NCI-H1092 treated with DMSO at 0.1 percent for 48 hours (cell line): ENCODE results near the gene LRWD1.
"Not testable (repeated sequence)": the region's sequence is repeated elsewhere in the genome, so short reads cannot be mapped to it uniquely, and the experiment has no call there.

Experiments
- DNase-seq: peaks from one replicate; lab custom pipeline; 2025; lab: John Stamatoyannopoulos, UW

Gene LRWD1

DNA sequence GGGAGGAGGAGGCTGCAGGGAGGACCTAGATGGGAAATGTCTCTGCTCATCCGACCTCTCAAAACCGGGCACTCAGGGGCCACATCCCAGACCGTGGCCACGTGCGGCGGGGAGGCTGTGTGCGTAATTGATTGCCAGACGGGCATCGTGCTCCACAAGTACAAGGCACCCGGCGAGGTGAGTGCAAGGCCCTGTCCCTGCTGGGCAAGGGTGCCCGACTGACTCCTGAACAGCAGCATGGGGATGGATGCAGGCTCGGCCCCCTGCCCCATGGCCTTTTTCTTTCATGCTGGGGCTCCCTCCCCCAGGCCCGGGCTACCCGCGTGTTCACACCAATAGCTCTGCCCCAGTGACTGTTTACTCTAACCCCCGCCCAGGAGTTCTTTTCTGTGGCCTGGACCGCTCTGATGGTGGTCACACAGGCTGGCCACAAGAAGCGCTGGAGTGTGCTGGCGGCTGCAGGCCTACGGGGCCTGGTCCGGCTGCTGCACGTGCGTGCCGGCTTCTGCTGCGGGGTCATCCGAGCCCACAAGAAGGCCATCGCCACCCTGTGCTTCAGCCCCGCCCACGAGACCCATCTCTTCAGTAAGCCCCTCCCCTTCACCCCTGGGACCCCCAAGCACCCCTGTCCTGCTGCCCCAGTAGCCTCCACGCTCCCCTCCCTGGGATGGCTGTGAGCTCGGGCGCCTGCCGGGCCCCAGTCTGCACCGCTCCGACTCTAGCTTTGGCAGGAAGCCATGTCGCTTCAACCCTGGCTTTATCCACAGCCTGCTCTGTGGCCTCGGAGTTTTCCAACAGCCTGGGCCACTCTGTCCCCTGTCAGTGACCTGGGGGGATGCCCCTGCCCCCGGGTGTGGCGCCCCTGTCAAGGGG, 3.9 kb downstream of the LRWD1 start:
- no peak for DNase-seq

DNA sequence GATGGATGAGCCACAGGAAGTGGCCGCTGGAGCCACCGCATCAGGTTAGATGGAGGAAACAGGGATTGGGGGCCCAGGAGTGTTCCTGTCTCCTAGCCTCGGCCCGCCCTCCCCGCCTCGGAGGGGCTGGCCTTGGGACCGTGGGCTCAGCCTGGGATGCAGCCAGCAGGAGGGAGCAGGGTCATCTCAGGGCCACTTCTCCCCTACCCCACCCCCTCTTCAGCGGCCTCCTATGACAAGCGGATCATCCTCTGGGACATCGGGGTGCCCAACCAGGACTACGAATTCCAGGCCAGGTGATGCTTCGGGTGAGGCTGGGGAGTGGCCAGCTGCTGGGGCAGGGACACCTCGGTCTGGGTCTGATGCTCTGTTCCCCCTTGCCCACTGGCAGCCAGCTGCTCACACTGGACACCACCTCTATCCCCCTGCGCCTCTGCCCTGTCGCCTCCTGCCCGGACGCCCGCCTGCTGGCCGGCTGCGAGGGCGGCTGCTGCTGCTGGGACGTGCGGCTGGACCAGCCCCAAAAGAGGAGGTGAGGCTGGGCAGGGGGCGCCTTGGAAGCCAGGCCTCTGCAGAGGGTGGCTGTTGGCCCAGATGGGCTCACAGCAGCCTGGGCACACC, 4.7 kb downstream of the LRWD1 start:
- DNase-seq, result no peak

DNA sequence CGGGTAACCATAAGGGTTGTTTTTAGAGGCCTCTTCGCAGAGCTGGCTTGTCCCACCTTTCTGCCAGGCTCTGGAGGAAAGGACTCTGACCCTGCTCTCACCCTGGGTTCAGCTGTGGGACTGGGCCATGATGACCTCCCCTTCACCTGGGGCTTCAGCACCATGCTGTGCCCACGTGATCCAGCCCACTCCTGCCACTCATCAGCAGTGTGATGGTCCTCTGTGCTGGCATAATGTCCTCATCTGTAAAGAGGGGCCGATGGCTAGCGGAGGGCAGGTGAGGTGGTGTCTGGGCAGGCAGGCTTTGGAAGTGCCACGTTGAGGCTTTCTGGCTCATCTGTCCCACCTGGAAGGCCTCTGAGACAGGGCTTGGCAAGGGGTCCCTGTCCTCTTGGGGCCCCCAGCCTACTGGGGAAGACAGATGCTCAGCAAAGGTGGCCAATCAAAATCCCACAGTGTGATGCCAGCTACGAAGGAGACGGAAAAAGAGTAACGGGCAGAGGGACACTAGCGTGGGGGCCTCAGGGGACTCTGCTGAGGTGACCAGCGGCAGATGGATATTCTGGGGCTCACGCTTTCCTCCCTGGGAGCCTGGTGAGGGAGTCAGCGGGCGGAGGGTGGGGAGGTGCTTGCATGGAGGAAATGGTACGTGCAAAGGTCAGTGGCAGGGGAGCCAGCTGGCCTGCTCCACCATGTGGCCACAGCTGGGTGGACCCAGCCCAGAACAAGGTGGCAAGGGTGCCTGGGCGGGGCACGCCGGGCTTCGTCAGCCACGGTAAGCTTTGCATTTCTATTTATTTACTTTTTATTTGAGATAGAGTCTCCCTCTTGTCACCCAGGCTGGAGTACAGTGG, 5.4 kb downstream of the LRWD1 start:
- no peak for DNase-seq

DNA sequence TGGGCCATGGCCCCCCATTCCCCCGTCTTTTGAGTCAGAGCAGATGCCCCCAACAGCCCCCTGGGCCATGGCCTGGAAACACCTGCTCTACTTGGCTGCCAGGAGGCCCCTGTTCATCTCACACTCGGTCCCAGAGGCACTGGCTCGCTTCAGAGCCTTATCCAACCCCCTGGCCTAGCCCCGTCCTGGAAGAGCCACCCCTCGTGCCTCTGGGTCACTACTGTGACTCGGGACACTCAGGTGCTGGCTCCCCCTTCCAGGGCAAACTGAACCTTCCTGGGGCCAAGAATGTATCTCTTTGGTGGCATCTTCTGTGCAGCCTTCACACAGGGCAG, 7.0 kb downstream of the LRWD1 start:
- DNase-seq, result no peak

DNA sequence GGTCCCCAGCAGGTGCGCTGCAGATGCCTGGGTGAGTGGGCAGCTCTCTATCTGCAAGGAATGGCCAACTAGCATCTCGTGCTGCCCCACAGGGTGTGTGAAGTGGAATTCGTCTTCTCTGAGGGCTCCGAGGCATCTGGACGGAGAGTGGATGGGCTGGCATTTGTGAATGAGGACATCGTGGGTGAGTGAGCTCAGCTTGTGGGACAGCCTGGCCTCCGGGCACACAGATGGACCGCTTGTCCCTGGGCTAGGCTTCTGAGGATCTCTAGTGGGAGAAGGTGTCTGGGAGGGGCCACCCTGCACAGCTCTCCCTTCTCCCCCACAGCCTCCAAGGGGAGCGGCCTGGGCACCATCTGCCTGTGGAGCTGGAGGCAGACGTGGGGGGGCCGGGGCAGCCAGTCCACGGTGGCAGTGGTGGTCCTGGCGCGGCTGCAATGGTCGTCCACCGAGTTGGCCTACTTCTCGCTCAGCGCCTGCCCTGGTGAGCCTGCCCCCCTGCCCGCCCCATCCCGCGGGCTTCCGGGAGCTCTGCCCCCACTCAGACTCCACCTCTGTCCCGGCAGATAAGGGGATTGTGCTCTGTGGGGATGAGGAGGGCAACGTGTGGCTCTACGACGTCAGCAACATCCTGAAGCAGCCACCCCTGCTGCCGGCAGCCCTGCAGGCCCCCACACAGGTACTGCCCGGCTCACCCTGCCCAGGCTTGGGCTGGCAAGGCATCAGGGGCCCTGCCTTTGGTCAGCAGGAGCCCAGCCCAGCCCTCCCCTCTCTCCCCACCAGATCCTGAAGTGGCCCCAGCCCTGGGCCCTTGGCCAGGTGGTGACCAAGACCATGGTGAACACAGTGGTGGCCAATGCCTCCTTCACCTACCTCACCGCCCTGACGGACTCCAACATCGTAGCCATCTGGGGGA, 7.6 kb downstream of the LRWD1 start:
- no peak for DNase-seq

DNA sequence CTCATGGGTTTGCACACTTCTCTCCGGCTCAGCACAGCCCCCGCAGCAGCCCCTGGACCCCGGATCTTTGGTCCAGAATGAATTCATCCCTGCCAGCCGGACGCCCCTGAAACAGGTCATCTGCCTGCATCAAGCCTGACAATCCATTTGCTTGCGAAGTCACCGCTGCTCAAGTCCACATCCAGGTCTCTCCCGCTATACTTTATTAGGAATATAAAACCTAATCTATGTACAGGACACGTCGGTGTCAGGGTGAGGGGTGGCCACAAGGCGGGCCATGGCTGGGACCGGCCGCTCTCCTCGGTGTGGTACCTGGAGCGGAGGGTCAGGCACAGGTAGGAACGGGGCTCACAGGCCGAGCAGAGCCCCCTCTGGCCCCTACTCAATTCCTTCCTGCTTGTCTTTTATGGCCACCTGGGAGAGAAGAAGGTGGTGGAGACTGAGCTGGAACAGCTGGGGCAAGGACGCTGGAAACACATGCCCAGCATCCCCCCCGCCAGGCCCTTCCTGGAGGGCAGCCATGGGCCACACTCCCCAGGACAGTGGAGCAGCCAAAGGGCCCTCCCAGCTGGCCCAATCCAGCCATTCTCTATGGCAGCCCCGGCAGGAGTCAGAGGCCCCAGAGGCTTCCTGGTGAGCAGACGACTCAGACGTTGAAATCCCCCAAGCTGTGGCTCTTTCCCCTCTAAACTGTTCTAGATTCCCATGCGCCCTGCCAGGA, 8.6 kb downstream of the LRWD1 start:
- DNase-seq, result no peak

DNA sequence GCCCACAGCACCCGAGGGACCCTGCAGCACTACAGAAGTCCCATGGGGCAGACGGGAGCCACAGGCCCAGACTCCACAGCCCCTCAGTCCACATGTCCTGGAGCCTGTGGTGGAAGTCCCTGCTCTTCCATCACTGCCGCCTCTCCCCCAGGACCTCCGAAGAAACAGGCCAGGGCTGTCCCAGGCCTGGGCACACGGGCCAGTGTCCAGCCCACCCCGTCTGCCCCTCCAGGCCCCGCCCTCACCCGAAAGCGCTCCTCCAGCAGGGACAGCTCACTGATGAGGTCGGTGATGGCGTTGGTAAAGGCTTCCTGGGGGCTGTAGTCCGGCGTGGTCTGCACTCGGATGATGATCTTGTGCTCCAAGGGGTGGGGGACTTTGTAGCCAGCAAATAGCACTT, 9.3 kb downstream of the LRWD1 start:
- not testable (repeated sequence) for DNase-seq

DNA sequence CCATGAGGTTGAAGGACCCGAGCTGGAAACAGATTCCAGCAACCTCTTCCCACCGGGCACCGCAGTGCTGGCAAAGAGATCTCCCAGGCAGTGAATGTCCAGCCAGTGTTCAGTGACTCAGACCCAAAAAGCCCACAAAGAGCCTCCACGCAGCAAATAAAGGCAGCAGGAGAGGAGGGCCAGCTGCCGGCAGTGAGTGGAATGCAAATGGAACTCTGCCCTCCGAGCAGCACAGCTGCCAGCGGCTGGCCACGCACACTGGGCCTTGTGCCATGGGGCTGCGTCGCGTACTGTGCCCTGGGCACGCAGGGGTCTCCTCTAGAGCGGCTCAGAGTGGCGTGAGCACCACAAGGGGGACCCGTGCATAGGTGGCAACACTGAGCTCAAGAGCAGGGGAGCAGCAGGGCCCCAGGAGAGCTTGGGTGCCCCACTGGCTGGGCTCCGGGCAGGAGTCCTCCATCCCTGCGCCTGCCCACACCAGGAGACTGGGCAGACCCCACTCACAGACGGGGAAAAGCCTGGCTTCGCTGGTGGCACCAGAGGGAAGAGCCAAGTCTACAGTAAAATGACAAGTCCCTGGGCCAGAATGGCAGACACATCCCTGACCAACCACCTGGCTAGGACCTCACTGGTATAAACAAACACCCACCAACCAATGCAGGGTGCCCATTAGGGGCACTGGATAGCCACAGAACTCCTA, 10.1 kb downstream of the LRWD1 start:
- DNase-seq, result not testable (repeated sequence)

DNA sequence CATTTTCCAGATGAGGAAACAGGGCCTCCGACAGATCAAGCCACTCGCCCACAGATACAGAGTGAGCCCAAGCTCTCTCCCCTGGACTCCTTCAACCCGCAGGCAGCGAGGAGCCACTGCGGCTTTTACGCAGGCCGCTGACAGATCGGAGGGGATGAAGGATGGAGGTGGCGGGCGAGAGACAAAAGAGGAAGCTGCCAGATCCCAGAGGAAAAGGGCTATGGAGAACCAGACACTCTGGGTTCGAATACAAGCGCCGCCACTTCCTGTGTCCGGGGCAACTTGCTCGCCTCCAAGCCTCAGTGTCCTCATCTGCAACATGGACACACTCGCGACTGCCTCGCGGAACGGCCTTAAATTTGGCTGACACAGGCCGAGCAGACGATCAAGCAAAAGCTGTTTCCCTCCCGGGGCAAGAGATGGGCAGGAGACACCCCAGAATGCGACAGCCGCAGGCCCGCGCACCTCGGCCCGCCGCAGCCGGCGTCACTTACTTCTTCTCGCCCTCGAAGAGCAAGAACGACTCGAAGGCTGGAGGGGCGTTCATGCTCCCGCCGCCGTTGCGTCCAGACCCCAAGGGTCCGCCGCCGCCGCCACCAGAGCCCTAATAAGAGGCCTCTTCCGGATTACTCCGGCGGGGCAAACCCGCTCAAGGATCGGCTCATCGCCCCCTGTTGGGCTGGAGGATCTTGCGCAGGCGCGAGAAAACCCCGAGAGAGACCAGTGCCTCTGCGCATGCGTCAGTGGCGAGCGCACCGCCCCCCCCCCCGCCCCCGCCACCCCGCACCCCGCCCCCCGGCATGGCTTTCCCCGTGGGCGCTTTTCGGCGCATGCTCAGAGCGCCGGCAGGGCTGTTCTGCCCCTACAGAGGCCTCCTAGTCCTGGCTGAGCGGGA, 13.8 kb downstream of the LRWD1 start, which contains the start of gene POLR2J:
Gene POLR2J (minus strand): TSS at position 609 of the 895 bp plus-strand sequence. CDS start 62 bp downstream, at position 547.
- DNase-seq, result not testable (repeated sequence)

DNA sequence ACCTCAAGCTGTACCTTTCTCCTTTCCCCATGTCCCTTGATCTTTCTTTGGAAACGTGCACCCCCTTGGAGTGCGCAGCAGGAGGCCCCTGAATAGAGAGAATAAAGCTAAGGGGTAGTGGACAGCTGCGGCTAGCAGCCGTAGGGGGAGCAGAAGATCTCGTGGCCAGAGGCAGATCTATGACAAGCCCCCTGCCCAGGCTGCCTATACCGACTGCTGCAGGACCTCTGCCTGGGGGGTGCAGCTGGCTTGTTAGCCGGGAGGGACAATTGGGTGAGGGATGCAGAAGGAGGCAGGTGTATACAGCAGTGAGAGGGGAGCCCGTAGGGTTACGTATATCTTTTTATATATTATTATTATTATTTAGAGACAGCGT, 14.4 kb downstream of the LRWD1 start:
- not testable (repeated sequence) for DNase-seq

DNA sequence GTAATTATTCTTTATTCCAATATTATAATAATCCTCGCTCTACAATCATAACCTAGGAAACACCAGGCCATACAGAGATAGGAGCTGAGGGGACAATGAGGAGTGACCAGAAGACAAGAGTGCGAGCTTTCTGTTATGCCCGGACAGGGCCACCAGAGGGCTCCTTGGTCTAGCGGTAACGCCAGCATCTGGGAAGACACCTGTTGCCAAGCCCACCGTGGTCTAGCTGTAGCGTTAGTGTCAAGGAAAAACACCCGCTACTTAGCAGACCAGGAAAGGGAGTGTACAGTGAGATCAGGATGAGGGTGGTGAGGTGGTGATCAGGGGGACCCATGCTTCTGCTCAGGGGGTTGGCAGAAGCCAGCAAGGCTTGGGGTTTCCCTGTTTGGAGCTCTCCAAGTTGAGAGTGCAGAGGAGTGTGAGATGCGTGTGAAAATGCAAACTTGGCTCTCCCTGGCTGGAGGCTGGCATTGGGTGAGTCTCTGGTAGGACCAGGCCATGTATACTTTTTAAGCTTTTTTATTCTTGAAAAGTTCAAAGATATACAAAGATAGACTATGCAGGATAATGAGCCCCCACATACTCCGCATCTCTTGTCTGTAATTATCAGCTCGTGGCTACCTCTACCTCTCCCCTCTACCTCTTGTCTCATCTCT, 15.3 kb downstream of the LRWD1 start:
- DNase-seq, result not testable (repeated sequence)

DNA sequence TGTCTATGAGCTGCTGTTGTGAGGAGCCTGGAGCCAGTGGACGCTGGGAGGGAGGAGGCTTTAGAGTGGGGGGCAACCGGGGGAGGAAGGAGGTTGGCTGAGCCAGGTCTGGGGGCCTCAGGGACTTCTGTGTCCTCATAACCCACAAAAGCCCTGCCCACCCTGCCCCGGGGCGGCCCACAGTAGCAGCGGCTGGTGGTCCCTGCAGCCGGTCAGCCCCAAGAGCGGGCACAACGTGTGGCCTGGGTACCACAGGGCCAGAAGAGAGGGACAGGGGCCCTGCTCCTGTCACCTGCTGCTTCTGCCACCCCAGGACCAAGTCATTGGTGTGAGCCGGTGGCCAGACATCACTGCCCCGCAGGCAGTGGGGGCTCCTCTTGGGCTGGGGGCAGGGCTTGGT, 17.2 kb downstream of the LRWD1 start:
- not testable (repeated sequence) for DNase-seq

DNA sequence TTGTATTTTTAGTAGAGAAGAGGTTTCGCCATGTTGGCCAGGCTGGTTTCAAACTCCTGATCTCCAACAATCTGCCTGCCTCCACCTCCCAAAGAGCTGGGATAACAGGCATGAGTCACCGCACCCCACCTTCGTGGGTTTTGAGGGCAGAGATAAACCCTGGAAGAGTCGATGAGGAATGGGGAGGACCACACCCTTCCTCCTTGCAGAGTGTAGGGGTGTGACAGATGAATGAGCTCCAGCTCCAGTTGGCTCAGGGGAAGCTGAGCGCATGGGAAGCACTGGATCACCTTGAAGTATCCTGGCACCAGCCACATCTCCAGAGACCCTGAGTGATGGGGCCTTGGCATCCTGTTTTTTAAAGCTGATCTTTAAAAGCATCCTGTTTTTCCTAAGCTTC, 19.5 kb downstream of the LRWD1 start:
- not testable (repeated sequence) for DNase-seq

DNA sequence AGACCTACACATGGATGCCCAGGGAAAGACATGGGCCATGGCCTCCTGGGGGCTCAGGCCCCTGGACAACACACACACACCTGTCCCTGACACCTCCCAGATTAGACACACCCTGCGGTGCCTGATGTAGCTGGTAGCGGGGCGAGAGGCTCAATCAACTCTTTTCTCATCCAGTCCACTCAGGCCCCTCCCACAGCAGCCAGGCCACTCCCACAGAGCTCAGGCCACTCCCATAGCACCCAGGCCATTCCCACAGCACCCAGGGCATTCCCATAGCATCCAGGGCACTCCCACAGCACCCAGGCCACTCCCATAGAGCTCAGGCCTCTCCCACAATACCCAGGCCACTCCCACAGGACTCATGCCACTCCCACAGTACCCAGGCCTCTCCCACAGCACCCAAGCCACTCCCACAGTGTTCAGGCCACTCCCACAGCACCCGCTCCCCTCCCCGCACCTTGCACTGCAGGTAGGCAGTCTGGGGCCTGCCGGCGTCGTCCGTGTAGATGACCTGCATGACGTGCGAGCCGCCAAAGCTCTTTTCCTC, 25.8 kb downstream of the LRWD1 start:
- DNase-seq, result not testable (repeated sequence)

DNA sequence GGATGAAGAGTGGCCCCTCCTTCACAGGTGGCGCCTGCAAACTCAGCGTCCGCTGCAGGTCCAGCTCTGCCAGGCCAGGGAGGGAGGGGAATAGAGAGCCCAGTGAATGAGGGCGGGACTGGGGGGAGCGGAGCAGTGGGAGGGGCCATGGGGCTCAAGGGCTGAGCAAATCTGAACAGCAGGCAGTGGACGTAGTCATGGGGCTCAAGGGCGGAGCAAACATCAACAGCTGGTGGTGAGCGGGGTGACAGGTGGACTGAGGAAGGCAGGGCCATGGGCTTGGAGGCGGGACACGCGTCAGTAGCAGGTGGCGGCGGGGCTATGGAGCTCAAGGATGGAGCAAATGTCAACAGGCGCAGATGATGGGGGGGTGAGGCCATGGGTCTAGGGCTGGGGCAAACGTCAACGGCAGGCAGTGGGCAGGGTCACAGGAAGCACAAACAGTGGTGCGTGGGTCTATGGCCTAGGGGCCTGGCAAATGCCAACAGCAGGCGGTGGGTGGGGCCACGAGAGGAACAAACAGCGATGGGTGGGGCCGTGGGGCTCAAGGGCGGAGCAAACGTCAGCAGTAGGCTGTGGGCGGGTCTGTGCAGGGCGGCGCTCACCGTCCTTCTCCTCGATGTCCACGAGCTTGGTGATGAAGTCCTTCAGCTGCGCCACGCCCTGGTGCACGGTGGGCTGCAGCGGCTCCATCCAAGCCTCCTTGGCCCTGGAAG, 28.6 kb downstream of the LRWD1 start:
- DNase-seq, result not testable (repeated sequence)

DNA sequence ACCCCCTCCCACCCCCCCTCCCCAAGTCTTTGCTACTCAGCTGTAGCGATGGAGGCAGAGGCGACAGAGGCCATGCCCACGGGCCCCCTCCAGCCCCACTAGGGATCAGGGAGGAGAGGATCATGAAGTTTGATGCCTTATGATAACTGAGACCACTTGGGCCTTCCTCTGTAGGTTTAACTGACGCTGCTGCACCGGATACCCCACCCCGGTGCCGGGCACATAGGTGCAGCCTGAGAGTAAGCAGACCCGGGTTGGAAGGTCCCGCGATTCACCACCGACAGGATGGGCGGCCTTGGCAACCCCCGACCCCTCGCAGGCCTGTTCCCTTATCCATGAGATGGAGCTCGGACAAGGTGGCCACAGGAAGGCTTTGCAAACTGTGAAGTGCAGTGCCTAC, 29.2 kb downstream of the LRWD1 start:
- not testable (repeated sequence) for DNase-seq

DNA sequence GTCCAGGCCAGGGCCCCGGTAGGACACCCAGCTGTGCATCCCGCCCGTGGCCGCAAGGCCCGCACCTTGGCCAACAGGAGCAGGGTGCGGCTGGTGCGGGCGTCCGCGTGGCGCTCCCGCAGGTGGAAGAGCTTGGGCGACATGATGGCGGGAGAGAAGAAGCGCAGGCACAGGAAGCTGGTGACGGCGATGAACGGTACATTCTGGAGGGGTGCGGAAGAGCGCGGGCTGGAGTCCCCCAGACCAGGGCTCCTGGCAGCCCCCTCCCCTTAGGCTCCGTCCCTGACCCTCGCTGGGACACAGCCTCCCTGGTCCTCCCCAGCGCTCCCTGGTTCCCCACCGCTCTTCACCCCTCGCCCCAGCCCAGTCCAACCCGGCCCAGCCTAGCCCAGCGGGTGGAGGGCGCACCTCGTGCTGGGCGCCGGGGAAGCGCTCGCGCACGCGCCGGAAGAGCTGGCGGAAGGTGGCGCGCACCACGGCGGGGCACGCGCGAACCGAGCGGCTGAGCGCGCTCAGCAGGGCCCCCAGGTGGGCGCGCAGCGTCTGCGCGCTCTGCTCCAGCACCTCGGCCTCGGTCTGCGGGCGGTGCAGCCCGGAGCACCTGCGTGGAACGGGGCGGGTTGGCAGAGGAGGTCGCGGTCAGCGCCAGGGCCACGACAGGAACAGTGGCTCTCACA, 29.8 kb downstream of the LRWD1 start:
- not testable (repeated sequence) for DNase-seq
